ENCODE results near the gene PRSS33.

Gene PRSS33

GRCh38 chr16:2737895-2738418 is 49.4 kb downstream of the PRSS33 start:
- in situ Hi-C loops (cut with MboI; ENCODE audit: low sequenced_read_pairs, unreplicated experiment) = no loop called here
- TF ChIP-seq, protein P1, sequence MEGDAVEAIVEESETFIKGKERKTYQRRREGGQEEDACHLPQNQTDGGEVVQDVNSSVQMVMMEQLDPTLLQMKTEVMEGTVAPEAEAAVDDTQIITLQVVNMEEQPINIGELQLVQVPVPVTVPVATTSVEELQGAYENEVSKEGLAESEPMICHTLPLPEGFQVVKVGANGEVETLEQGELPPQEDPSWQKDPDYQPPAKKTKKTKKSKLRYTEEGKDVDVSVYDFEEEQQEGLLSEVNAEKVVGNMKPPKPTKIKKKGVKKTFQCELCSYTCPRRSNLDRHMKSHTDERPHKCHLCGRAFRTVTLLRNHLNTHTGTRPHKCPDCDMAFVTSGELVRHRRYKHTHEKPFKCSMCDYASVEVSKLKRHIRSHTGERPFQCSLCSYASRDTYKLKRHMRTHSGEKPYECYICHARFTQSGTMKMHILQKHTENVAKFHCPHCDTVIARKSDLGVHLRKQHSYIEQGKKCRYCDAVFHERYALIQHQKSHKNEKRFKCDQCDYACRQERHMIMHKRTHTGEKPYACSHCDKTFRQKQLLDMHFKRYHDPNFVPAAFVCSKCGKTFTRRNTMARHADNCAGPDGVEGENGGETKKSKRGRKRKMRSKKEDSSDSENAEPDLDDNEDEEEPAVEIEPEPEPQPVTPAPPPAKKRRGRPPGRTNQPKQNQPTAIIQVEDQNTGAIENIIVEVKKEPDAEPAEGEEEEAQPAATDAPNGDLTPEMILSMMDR (IDR thresholded peaks at IDR 0.05; ENCODE audit: borderline replicate concordance, control extremely low read depth, extremely low read depth, insufficient read depth, missing control alignments) = no peak
- DNase-seq (ENCODE audit: low spot score) = no peak

DNA sequence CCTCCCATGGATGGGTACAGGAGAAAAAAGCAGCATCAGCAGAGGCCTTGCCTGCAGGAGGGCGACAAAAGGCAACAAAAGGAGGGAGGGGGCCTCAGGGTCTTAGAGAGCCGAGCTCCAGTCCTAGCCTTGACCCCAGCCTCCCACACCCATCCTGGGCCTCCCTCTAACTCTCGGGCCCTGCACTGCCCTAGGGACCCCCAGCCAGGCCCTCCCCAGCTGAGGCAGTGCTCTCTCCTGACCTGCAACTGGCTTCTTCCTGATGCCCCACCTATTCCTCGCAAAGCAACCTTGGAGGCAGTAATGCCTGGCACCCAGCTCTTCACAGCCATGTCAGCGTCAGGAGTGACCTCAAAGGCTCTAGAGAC is 50.1 kb downstream of the PRSS33 start:
- TF ChIP-seq, protein P1 (IDR thresholded peaks at IDR 0.05; ENCODE audit: borderline replicate concordance, control extremely low read depth, extremely low read depth, insufficient read depth, missing control alignments) = no peak
- in situ Hi-C loops (cut with MboI; ENCODE audit: low sequenced_read_pairs, unreplicated experiment) = no loop called here
- DNase-seq (ENCODE audit: low spot score) = no peak

- in situ Hi-C loops (cut with MboI; ENCODE audit: low sequenced_read_pairs, unreplicated experiment) = no loop called here
- DNase-seq (ENCODE audit: low spot score) = no peak
- TF ChIP-seq, protein P1 (IDR thresholded peaks at IDR 0.05; ENCODE audit: borderline replicate concordance, control extremely low read depth, extremely low read depth, insufficient read depth, missing control alignments) = no peak
Observed at GRCh38 chr16:2736476-2737237, 50.7 kb downstream of the PRSS33 start.

- TF ChIP-seq, protein P1 (IDR thresholded peaks at IDR 0.05; ENCODE audit: borderline replicate concordance, control extremely low read depth, extremely low read depth, insufficient read depth, missing control alignments) = no peak
- in situ Hi-C loops (cut with MboI; ENCODE audit: low sequenced_read_pairs, unreplicated experiment) = no loop called here
- DNase-seq (ENCODE audit: low spot score) = no peak
Observed at GRCh38 chr16:2734844-2735515, 52.4 kb downstream of the PRSS33 start.

Measured in GM13976 (cell line).